ENCODE measurements around the gene TRIML1. TPM values are rescaled to one million over a fixed set of nuclear protein-coding genes. Genes with fewer than 3 reads are reported as not detected.

Gene TRIML1
- total and polyA plus RNA-seq, 4 donors, result not detected

DNA sequence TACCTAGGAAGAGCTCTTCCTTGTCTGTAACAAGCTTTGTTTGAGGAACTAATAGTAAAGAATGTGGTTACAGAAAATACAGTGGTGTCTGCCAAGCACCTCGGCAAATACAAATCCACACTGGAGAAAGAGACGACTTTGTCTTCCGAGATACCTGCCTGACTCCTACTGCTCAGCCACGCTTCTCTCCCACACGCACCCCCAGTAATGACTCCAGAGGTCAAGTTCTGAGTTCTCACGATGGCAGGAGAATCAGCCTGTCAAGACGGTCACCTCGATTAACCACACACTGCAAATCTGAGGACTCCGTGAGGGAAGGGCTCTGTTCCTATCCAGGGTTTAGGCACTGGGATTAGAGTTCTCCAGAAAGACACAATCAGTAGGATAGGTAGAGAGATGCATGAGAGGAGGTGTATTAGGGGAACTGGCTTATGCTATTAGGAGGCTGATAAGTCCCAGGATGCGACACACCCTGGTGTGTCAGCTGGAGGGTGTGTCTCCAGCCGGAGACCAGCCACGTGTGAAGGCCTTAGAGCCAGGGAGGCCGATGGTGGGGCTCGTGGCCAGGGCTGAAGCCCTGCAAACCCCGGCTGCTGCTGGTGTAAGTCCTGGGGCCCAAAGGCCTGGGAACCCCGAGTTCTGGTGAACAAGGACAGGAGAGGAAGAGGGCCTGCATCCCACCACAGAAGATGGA is 21.5 kb upstream of the TRIML1 start:
- WGBS (ENCODE audit: insufficient coverage), result 87% methylated on average over 15 of the region's 16 CpGs
- Histone ChIP-seq H3K27ac (ENCODE audit: low read depth, low read length) (no peak overlapping the region), H3K36me3 (ENCODE audit: control insufficient read depth, insufficient read depth, low read length) (no peaks in the 10 kb centered on the region), H3K9me3 (ENCODE audit: control insufficient read depth, insufficient read depth, low read length) (no peaks in the 10 kb centered on the region), H3K4me1 (ENCODE audit: control insufficient read depth, insufficient read depth, low read length) (no peaks in the 10 kb centered on the region), H3K4me3 (ENCODE audit: low read depth, low read length) (no peak overlapping the region), H3K27me3 (ENCODE audit: control insufficient read depth, insufficient read depth, low read length) (no peaks in the 10 kb centered on the region)
- no peak for DNase-seq (ENCODE audit: low read depth in 4 of 6, low spot score in 6 of 6)

GRCh38 chr4:188121530-188121929 is 17.7 kb upstream of the TRIML1 start:
- Histone ChIP-seq H3K4me1 (ENCODE audit: control insufficient read depth, insufficient read depth, low read length) (no peaks in the 10 kb centered on the region), H3K36me3 (ENCODE audit: control insufficient read depth, insufficient read depth, low read length) (no peaks in the 10 kb centered on the region), H3K4me3 (ENCODE audit: low read depth, low read length) (no peak overlapping the region), H3K27me3 (ENCODE audit: control insufficient read depth, insufficient read depth, low read length) (no peaks in the 10 kb centered on the region), H3K27ac (ENCODE audit: low read depth, low read length) (no peak overlapping the region), H3K9me3 (ENCODE audit: control insufficient read depth, insufficient read depth, low read length) (no peaks in the 10 kb centered on the region)
- WGBS (ENCODE audit: insufficient coverage), result 51% methylated on average over 8 of the region's 13 CpGs
- no peak for DNase-seq (ENCODE audit: low read depth in 4 of 6, low spot score in 6 of 6)

- no peaks in the 10 kb centered on the region for H3K9me3 ChIP-seq (ENCODE audit: control insufficient read depth, insufficient read depth, low read length)
- WGBS (ENCODE audit: insufficient coverage), result 83% methylated on average over 1 of the region's 5 CpGs
- no peak for DNase-seq (ENCODE audit: low read depth in 4 of 6, low spot score in 6 of 6)
- no peaks in the 10 kb centered on the region for H3K4me1 ChIP-seq (ENCODE audit: control insufficient read depth, insufficient read depth, low read length)
- H3K27ac ChIP-seq (ENCODE audit: low read depth, low read length), result no peak overlapping the region
- no peak overlapping the region for H3K4me3 ChIP-seq (ENCODE audit: low read depth, low read length)
- no peaks in the 10 kb centered on the region for H3K27me3 ChIP-seq (ENCODE audit: control insufficient read depth, insufficient read depth, low read length)
- no peaks in the 10 kb centered on the region for H3K36me3 ChIP-seq (ENCODE audit: control insufficient read depth, insufficient read depth, low read length)
Measured at GRCh38 chr4:188127214-188127874, 11.9 kb upstream of the TRIML1 start.

- no peaks in the 10 kb centered on the region for H3K27me3 ChIP-seq (ENCODE audit: control insufficient read depth, insufficient read depth, low read length)
- no peak overlapping the region for H3K4me3 ChIP-seq (ENCODE audit: low read depth, low read length)
- no peak overlapping the region for H3K27ac ChIP-seq (ENCODE audit: low read depth, low read length)
- H3K36me3 ChIP-seq (ENCODE audit: control insufficient read depth, insufficient read depth, low read length), result no peaks in the 10 kb centered on the region
- no peaks in the 10 kb centered on the region for H3K4me1 ChIP-seq (ENCODE audit: control insufficient read depth, insufficient read depth, low read length)
- no peaks in the 10 kb centered on the region for H3K9me3 ChIP-seq (ENCODE audit: control insufficient read depth, insufficient read depth, low read length)
- no peak for DNase-seq (ENCODE audit: low read depth in 4 of 6, low spot score in 6 of 6)
- 69% methylated on average over 2 of the region's 4 CpGs for WGBS (ENCODE audit: insufficient coverage)
Measured at GRCh38 chr4:188130355-188130754, 8.9 kb upstream of the TRIML1 start.

- H3K4me3 ChIP-seq (ENCODE audit: low read depth, low read length), result no peak overlapping the region
- WGBS (ENCODE audit: insufficient coverage), result 94% methylated on average over 3 of the region's 5 CpGs
- no peaks in the 10 kb centered on the region for H3K36me3 ChIP-seq (ENCODE audit: control insufficient read depth, insufficient read depth, low read length)
- H3K4me1 ChIP-seq (ENCODE audit: control insufficient read depth, insufficient read depth, low read length), result no peaks in the 10 kb centered on the region
- H3K9me3 ChIP-seq (ENCODE audit: control insufficient read depth, insufficient read depth, low read length), result no peaks in the 10 kb centered on the region
- DNase-seq (ENCODE audit: low read depth in 4 of 6, low spot score in 6 of 6), result no peak
- no peak overlapping the region for H3K27ac ChIP-seq (ENCODE audit: low read depth, low read length)
- no peaks in the 10 kb centered on the region for H3K27me3 ChIP-seq (ENCODE audit: control insufficient read depth, insufficient read depth, low read length)
Measured at GRCh38 chr4:188132232-188132631, 7.0 kb upstream of the TRIML1 start.

DNA sequence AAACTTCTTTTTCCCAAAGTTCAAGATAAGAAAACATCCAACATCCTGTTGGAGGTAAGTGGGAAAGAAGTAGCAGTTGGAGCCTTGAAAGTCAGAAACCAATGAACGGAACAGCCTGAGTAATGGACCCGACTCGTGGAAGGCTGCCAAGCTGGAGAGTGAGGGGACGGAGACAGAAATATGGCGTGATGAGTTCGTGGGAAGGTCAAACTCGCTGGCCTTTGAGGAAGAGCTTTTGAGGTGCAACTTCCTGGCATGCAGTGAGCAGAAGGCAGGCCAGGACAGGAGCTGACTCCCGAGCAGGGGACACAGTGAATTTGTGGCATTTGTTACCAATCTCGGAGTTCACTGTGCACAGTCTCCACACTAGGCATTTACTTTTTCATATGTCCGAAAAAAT is 1.0 kb upstream of the TRIML1 start:
- H3K4me1 ChIP-seq (ENCODE audit: control insufficient read depth, insufficient read depth, low read length), result no peaks in the 10 kb centered on the region
- no peak overlapping the region for H3K27ac ChIP-seq (ENCODE audit: low read depth, low read length)
- no peaks in the 10 kb centered on the region for H3K9me3 ChIP-seq (ENCODE audit: control insufficient read depth, insufficient read depth, low read length)
- no peaks in the 10 kb centered on the region for H3K36me3 ChIP-seq (ENCODE audit: control insufficient read depth, insufficient read depth, low read length)
- DNase-seq (ENCODE audit: low read depth in 4 of 6, low spot score in 6 of 6), result no peak
- 82% methylated on average over 8 of the region's 10 CpGs for WGBS (ENCODE audit: insufficient coverage)
- H3K27me3 ChIP-seq (ENCODE audit: control insufficient read depth, insufficient read depth, low read length), result no peaks in the 10 kb centered on the region
- no peak overlapping the region for H3K4me3 ChIP-seq (ENCODE audit: low read depth, low read length)

DNA sequence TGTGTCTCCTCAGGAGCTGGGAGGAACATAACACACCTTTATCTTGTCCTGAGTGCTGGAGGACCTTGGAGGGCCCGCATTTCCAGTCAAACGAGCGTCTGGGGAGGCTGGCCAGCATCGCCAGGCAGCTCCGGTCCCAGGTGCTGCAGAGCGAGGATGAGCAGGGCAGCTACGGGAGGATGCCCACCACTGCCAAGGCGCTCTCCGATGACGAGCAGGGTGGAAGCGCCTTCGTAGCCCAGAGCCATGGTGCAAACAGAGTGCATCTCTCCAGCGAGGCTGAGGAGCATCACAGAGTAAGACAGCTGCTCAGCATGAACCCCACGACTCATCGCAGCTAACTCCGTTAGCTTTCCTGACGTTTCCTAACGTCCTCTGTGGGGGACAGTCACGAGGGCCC is 430 bp downstream of the TRIML1 start:
- Histone ChIP-seq H3K36me3 (ENCODE audit: control insufficient read depth, insufficient read depth, low read length) (no peaks in the 10 kb centered on the region), H3K27ac (ENCODE audit: low read depth, low read length) (no peak overlapping the region), H3K4me3 (ENCODE audit: low read depth, low read length) (no peak overlapping the region), H3K4me1 (ENCODE audit: control insufficient read depth, insufficient read depth, low read length) (no peaks in the 10 kb centered on the region), H3K27me3 (ENCODE audit: control insufficient read depth, insufficient read depth, low read length) (no peaks in the 10 kb centered on the region), H3K9me3 (ENCODE audit: control insufficient read depth, insufficient read depth, low read length) (peaks cover 1% of the 10 kb centered on the region)
- DNase-seq (ENCODE audit: low read depth in 4 of 6, low spot score in 6 of 6), result no peak
- 92% methylated on average over 19 of the region's 19 CpGs for WGBS (ENCODE audit: insufficient coverage)

- Histone ChIP-seq H3K27me3 (ENCODE audit: control insufficient read depth, insufficient read depth, low read length) (no peaks in the 10 kb centered on the region), H3K36me3 (ENCODE audit: control insufficient read depth, insufficient read depth, low read length) (no peaks in the 10 kb centered on the region), H3K4me1 (ENCODE audit: control insufficient read depth, insufficient read depth, low read length) (no peaks in the 10 kb centered on the region), H3K27ac (ENCODE audit: low read depth, low read length) (no peak overlapping the region), H3K9me3 (ENCODE audit: control insufficient read depth, insufficient read depth, low read length) (peaks cover 1% of the 10 kb centered on the region), H3K4me3 (ENCODE audit: low read depth, low read length) (no peak overlapping the region)
- 93% methylated on average over 10 of the region's 11 CpGs for WGBS (ENCODE audit: insufficient coverage)
- no peak for DNase-seq (ENCODE audit: low read depth in 4 of 6, low spot score in 6 of 6)
Measured at GRCh38 chr4:188143731-188144130, 4.5 kb downstream of the TRIML1 start.

DNA sequence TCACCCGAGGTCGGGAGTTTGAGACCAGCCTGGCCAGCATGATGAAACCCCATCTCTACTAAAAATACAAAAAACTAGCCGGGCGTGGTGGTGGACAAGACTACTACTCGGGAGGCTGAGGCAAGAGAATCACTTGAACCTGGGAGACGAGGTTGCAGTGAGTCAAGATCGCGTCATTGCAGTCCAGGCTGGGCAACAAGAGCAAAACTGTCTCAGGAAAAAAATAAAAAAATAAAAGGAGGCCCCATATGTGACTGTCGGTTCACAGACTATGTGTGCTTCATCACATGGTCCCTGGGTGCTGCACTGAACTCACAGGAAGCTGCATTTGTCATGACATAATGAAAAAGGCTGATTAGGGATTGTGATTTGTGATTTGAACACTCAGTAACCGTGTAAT is 6.4 kb downstream of the TRIML1 start:
- H3K4me3 ChIP-seq (ENCODE audit: low read depth, low read length), result no peak overlapping the region
- no peaks in the 10 kb centered on the region for H3K27me3 ChIP-seq (ENCODE audit: control insufficient read depth, insufficient read depth, low read length)
- WGBS (ENCODE audit: insufficient coverage), result 93% methylated on average over 8 of the region's 10 CpGs
- no peak for DNase-seq (ENCODE audit: low read depth in 4 of 6, low spot score in 6 of 6)
- H3K9me3 ChIP-seq (ENCODE audit: control insufficient read depth, insufficient read depth, low read length), result peaks cover 1% of the 10 kb centered on the region
- no peak overlapping the region for H3K27ac ChIP-seq (ENCODE audit: low read depth, low read length)
- no peaks in the 10 kb centered on the region for H3K36me3 ChIP-seq (ENCODE audit: control insufficient read depth, insufficient read depth, low read length)
- no peaks in the 10 kb centered on the region for H3K4me1 ChIP-seq (ENCODE audit: control insufficient read depth, insufficient read depth, low read length)

- H3K4me3 ChIP-seq (ENCODE audit: low read depth, low read length), result no peak overlapping the region
- no peak overlapping the region for H3K27ac ChIP-seq (ENCODE audit: low read depth, low read length)
- 90% methylated on average over 5 of the region's 11 CpGs for WGBS (ENCODE audit: insufficient coverage)
- H3K9me3 ChIP-seq (ENCODE audit: control insufficient read depth, insufficient read depth, low read length), result peaks cover 1% of the 10 kb centered on the region
- DNase-seq (ENCODE audit: low read depth in 4 of 6, low spot score in 6 of 6), result no peak
- no peaks in the 10 kb centered on the region for H3K4me1 ChIP-seq (ENCODE audit: control insufficient read depth, insufficient read depth, low read length)
- no peaks in the 10 kb centered on the region for H3K27me3 ChIP-seq (ENCODE audit: control insufficient read depth, insufficient read depth, low read length)
- no peaks in the 10 kb centered on the region for H3K36me3 ChIP-seq (ENCODE audit: control insufficient read depth, insufficient read depth, low read length)
Measured at GRCh38 chr4:188146618-188147017, 7.4 kb downstream of the TRIML1 start.
